ENCODE data around the gene OR7G1.

- TF ChIP-seq POLR2A (IDR thresholded peaks at IDR 0.05): no peak
- TF ChIP-seq EP300 (IDR thresholded peaks at IDR 0.05): no peak
Observed at GRCh38 chr19:9159891-9160290, 44.3 kb upstream of the OR7G1 start.
